Measurements from ENCODE around the gene EFNA5. TPM values are rescaled to one million over a fixed set of nuclear protein-coding genes. Genes with fewer than 3 reads are reported as not detected.

The EFNA5 gene
- total and polyA plus RNA-seq, 10 of the 15 experiments (the other 5 are each of a cell fraction or from before 2014, with no cell fraction given): 0.19 to 12.6 (median 3.9) TPM

DNA sequence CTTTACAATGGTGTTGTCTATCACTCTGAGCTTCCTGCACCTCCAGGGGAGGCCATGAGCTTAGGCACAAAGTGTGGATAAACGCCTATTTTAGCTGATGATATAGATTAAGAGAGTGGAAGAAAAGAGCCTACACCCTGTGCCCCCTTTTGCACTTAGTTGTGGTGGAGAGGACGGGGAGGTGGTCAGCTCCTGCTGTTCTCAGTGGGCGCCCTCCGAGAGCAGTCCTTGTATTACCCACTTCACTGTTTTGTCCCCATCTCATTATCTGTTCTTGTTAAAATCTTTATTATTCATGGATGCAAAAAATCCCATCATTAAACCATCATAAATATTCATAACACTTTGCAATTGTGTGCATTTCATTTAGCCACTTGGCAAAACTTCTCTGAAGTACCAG lies 303.3 kb downstream of the EFNA5 start:
- in situ Hi-C loops (cut with MboI) (no loop called here), intact Hi-C loops (cut with micrococcal nuclease; ENCODE audit: unreplicated experiment) (no loop called here)
- Histone ChIP-seq H3K4me2 (ENCODE audit: control insufficient read depth, insufficient read depth) (no peak overlapping the region), H3K36me3 (ENCODE audit: control insufficient read depth in 2 of 2, insufficient read depth in 2 of 2, low read length in 1 of 2) (no peaks in the 10 kb centered on the region), H3K4me3 (no peak overlapping the region), H3K9ac (ENCODE audit: control insufficient read depth, insufficient read depth, low read length) (no peak overlapping the region), H3K79me2 (ENCODE audit: control insufficient read depth, insufficient read depth, low read length) (no peaks in the 10 kb centered on the region), H2AFZ (ENCODE audit: control insufficient read depth, low read depth, low read length) (no peak overlapping the region), H3K27me3 (replicated peaks in 1 of 2; ENCODE audit: control insufficient read depth in 2 of 2, insufficient read depth in 2 of 2, low read length in 1 of 2) (no peaks in the 10 kb centered on the region), H3K27ac (ENCODE audit: control insufficient read depth, insufficient read depth) (no peak overlapping the region), H3K9me3 (replicated peaks; ENCODE audit: control insufficient read depth, insufficient read depth, low read length) (no peaks in the 10 kb centered on the region; the same call in 2 of the 3 replicates), H3K4me1 (ENCODE audit: control insufficient read depth, insufficient read depth, low read length) (peaks cover 18% of the 10 kb centered on the region), H4K20me1 (ENCODE audit: control insufficient read depth, insufficient read depth) (no peaks in the 10 kb centered on the region)
- 45% methylated on average over 4 of the region's 4 CpGs for WGBS (ENCODE audit: insufficient coverage, insufficient replicate concordance, low lambda C conversion rate, missing lambda C conversion rate)
- BruUV-seq (replicated peaks): no TSS peak
- ATAC-seq (no peak), FAIRE-seq (no peak), DNase-seq (ENCODE audit: low read depth, low spot score) (no peak)
- POLR2A ChIA-PET: no interaction called here
- TF ChIP-seq SMAD1 (IDR thresholded peaks at IDR 0.05; ENCODE audit: low read depth, partially characterized antibody): no peak
- TF ChIP-seq FOS (IDR thresholded peaks at IDR 0.05; ENCODE audit: borderline replicate concordance, extremely low read depth, insufficient read length): no peak
- TF ChIP-seq YBX1 (IDR thresholded peaks at IDR 0.05): no peak
- no peak for TF ChIP-seq HDAC2 (IDR thresholded peaks at IDR 0.05)
- no peak for TF ChIP-seq IRF4 (IDR thresholded peaks at IDR 0.05; ENCODE audit: low read depth, low read length)
- no peak for TF ChIP-seq BCLAF1 (IDR thresholded peaks at IDR 0.05)
- TF ChIP-seq HCFC1 (IDR thresholded peaks at IDR 0.05; ENCODE audit: low read length): no peak
- TF ChIP-seq KLF5 (IDR thresholded peaks at IDR 0.05; ENCODE audit: partially characterized antibody): no peak
- TF ChIP-seq POLR2A (IDR thresholded peaks at IDR 0.05; ENCODE audit: low read depth, low read length): no peak
- no peak for TF ChIP-seq TCF12 (IDR thresholded peaks at IDR 0.05; ENCODE audit: low read depth, low read length)
- no peak for TF ChIP-seq MTA3 (IDR thresholded peaks at IDR 0.05; ENCODE audit: borderline replicate concordance, low read length)
- TF ChIP-seq, protein P1, sequence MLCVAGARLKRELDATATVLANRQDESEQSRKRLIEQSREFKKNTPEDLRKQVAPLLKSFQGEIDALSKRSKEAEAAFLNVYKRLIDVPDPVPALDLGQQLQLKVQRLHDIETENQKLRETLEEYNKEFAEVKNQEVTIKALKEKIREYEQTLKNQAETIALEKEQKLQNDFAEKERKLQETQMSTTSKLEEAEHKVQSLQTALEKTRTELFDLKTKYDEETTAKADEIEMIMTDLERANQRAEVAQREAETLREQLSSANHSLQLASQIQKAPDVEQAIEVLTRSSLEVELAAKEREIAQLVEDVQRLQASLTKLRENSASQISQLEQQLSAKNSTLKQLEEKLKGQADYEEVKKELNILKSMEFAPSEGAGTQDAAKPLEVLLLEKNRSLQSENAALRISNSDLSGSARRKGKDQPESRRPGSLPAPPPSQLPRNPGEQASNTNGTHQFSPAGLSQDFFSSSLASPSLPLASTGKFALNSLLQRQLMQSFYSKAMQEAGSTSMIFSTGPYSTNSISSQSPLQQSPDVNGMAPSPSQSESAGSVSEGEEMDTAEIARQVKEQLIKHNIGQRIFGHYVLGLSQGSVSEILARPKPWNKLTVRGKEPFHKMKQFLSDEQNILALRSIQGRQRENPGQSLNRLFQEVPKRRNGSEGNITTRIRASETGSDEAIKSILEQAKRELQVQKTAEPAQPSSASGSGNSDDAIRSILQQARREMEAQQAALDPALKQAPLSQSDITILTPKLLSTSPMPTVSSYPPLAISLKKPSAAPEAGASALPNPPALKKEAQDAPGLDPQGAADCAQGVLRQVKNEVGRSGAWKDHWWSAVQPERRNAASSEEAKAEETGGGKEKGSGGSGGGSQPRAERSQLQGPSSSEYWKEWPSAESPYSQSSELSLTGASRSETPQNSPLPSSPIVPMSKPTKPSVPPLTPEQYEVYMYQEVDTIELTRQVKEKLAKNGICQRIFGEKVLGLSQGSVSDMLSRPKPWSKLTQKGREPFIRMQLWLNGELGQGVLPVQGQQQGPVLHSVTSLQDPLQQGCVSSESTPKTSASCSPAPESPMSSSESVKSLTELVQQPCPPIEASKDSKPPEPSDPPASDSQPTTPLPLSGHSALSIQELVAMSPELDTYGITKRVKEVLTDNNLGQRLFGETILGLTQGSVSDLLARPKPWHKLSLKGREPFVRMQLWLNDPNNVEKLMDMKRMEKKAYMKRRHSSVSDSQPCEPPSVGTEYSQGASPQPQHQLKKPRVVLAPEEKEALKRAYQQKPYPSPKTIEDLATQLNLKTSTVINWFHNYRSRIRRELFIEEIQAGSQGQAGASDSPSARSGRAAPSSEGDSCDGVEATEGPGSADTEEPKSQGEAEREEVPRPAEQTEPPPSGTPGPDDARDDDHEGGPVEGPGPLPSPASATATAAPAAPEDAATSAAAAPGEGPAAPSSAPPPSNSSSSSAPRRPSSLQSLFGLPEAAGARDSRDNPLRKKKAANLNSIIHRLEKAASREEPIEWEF (IDR thresholded peaks at IDR 0.05; ENCODE audit: insufficient replicate concordance, low read depth, low read length): no peak
- SMC1A ChIA-PET (ENCODE audit: uncharacterized antibody, unreplicated experiment): interaction anchor here (0.9 to 1.2 kb wide), 3 partner anchors 9 to 294 kb away, joined by 3 to 5 read pairs (median 4); no protein-coding TSS in a partner anchor
- CTCF ChIA-PET: interaction anchor here (0.9 to 1.2 kb wide), 2 partner anchors 21 to 204 kb away, joined by 3 read pairs; no protein-coding TSS in a partner anchor
- RAD21 ChIA-PET (ENCODE audit: unreplicated experiment): interaction anchor here (0.6 kb wide), 1 partner anchor 162 kb away, joined by 4 read pairs; no protein-coding TSS in a partner anchor
